RWPE1 (cell line): ENCODE results near the gene GPX5.

ENCODE experiments used
- CTCF ChIA-PET: fragments of 350-600 bp; sonication (Branson Sonifier 250); formaldehyde crosslinking; extraction: SDS; loops from one replicate; lab custom pipeline; 2021; lab: Yijun Ruan, JAX
- POLR2A ChIA-PET: fragments of 400-600 bp; formaldehyde crosslinking; extraction: SDS; loops from one replicate; lab custom pipeline; 2020; ENCODE audit warnings: antibody characterized with exemption; ENCODE audit not compliant: low non-redundant PET; lab: Yijun Ruan, JAX
- DNase-seq: peaks from one replicate; pipeline ENCODE4 v3.0.0; 2012; ENCODE audit warnings: low spot score
- H3K27ac ChIP-seq: fragments of 450-650 bp; 2 replicates; pipeline ENCODE4 v1.5.1; 2017
- CTCF ChIP-seq: fragments of 450-650 bp; conservative IDR thresholded peaks from 2 replicates; pipeline ENCODE4 v1.5.1; 2017; ENCODE audit warnings: low read depth, mild to moderate bottlenecking

The GPX5 gene

GRCh38 chr6:28568515-28569108 lies 42.9 kb downstream of the GPX5 start:
- ChIA-PET CTCF (no interaction called here), POLR2A (no interaction called here)
- H3K27ac ChIP-seq, result no peak overlapping the region
- DNase-seq, result no peak
- no peak for TF ChIP-seq CTCF

- POLR2A ChIA-PET, result no interaction called here
- no peak for TF ChIP-seq CTCF
- CTCF ChIA-PET, result no interaction called here
- no peak overlapping the region for H3K27ac ChIP-seq
- DNase-seq, result no peak
These were observed 44.1 kb downstream of the GPX5 start for GRCh38 chr6:28569748-28570147.

- ChIA-PET POLR2A (no interaction called here), CTCF (interaction anchor here (1.0 to 1.2 kb wide), 3 partner anchors 84 to 181 kb away, joined by 3 to 4 read pairs (median 3); no protein-coding TSS in a partner anchor)
- TF ChIP-seq CTCF, result no peak
- no peak for DNase-seq
- no peak overlapping the region for H3K27ac ChIP-seq
These were observed 54.8 kb downstream of the GPX5 start for GRCh38 chr6:28580475-28580874.

- ChIA-PET POLR2A (no interaction called here), CTCF (interaction anchor here (1.2 kb wide), 1 partner anchor 87 kb away, joined by 4 read pairs; no protein-coding TSS in a partner anchor)
- no peak for DNase-seq
- H3K27ac ChIP-seq, result no peak overlapping the region
- TF ChIP-seq CTCF, result no peak
These were observed 57.8 kb downstream of the GPX5 start for GRCh38 chr6:28583463-28583862.
